ENCODE measurements around the gene PRDM16. TPM values are rescaled to one million over a fixed set of nuclear protein-coding genes. Genes with fewer than 3 reads are reported as not detected.

Gene PRDM16
- total RNA-seq, 1 donor from 2014 or later: 0.13 TPM

DNA sequence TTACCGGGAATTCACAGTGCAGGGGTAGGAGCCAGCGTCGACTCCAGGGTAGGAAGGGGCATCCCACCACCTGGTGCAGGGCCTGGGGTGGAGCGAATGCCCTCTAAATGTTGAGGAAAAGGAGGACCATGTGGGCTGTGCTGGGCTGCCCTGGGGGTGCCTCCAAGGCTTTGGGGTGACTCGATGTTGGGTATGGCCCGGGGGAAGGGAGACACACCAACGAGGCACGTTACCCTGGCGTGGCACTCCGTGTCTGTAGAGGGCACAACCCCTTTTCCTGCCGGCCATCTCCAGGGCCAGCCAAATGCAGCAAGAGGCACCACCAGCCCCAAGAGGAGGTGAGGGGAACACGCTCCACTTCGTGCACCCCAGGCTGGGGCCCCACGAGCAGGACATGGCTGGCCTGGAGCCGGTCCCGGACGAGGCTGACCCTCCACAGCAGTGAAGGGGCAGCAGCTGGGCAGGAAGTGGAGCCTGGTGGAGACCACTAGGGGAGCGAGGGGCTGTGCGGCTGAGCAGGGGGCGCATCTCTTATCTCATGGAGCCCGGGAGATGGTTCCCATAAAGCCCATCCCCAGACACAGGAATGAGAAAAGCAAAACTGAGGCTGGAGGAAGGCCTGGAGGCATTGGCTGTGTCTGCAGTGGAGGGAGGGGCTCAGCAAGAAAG is 36.5 kb upstream of the PRDM16 start:
- DNase-seq (ENCODE audit: low read depth, low spot score): no peak

DNA sequence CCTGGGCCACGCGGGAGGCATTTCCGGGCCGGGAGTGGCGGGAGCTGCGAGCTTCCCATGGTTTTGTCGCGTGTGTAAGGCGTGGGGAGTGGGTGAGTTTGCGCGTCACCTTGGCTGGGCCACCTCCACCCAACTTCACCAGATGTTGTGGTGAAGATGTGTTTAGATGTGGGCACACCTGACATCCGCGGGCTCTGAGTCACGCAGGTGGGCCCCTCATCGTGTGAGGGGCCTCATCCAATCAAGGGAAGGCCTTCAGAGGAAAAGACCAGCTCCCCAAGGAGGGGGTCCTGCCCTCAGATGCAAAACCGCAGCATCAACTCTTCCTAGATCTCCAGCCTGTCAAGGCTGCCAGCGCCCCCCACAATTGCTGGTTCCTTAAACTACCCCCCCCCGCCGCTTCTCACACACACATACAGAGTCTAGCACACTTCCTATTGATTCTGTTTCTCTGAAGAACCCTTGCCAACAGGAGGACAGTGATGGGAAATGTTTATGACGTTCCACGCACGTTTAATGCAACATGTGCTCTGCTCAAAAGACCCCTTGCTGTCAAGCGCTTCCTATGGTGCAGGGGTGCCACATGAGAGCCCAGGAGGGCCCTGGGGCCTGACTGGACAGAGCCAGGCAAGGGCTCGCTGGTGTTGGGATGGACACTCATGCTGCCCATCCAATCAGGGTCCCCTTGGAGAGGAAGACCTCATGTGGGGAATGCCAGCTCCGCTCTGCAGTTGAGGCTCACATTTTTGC is 35.8 kb upstream of the PRDM16 start:
- DNase-seq (ENCODE audit: low read depth, low spot score): no peak

GRCh38 chr1:3033790-3034090 is 35.3 kb upstream of the PRDM16 start:
- DNase-seq (ENCODE audit: low read depth, low spot score): no peak

GRCh38 chr1:3034162-3034561 is 34.8 kb upstream of the PRDM16 start:
- no peak for DNase-seq (ENCODE audit: low read depth, low spot score)

- no peak for DNase-seq (ENCODE audit: low read depth, low spot score)
These were observed 34.1 kb upstream of the PRDM16 start for GRCh38 chr1:3034728-3035562.

- DNase-seq (ENCODE audit: low read depth, low spot score): no peak
These were observed 33.2 kb upstream of the PRDM16 start for GRCh38 chr1:3035563-3036446.

- no peak for DNase-seq (ENCODE audit: low read depth, low spot score)
These were observed 32.3 kb upstream of the PRDM16 start for GRCh38 chr1:3036447-3037280.

DNA sequence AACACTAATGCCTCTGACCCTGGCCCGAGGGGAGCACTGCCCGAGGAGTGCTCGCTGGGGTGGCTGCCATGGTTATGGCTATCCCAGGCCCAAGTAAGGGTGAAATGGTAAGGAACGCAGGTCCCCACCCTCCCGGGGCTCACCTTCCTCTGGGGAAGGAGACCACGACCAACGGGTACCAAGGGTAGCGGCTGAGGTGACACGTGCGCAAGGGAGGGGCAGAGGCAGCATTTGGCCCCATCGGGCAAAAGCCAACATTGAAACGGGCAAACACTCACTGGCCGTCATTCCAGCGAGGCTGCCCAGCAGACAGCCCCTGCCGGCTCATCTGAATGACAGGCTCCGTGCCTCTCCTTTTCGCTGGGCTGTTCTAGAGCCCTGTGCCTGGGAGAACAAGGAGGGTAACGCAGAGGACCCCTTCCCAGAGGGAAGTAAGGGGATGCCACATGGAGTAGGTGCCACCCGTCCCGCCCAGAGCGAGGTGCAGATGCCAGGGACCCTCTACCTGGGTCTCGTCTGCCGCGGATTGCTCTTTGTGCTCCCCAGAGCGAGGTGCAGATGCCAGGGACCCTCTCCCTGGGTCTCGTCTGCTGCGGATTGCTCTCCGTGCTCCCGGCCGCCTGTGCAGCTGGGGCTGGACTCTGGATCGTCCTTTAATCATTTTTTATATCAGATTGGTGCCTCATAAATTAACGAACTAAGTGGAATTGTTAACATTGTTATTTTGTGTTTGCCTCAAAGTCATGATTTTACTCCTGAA is 31.5 kb upstream of the PRDM16 start:
- DNase-seq (ENCODE audit: low read depth, low spot score): no peak

DNA sequence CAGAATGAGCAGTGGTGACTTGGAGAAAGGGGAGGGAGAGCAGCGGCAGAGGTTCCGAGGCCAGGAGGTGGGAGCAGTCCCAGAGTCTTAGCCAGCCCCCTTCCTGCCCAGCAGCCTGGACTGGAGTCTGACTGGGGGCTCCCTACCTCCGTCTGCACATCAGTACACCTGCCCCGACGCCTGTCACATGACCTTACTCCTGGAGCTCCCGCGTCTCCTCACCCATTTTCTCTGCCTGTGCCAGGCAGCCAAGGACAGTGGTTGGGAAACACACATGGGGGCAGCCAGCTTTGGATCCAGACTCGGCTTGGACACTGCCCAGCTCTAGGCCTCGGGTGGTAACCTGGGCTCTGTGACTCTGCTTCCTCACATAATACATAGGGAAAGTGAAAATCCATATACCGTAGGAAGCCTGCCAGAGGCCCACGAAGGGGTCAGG is 30.9 kb upstream of the PRDM16 start:
- DNase-seq (ENCODE audit: low read depth, low spot score): no peak

DNA sequence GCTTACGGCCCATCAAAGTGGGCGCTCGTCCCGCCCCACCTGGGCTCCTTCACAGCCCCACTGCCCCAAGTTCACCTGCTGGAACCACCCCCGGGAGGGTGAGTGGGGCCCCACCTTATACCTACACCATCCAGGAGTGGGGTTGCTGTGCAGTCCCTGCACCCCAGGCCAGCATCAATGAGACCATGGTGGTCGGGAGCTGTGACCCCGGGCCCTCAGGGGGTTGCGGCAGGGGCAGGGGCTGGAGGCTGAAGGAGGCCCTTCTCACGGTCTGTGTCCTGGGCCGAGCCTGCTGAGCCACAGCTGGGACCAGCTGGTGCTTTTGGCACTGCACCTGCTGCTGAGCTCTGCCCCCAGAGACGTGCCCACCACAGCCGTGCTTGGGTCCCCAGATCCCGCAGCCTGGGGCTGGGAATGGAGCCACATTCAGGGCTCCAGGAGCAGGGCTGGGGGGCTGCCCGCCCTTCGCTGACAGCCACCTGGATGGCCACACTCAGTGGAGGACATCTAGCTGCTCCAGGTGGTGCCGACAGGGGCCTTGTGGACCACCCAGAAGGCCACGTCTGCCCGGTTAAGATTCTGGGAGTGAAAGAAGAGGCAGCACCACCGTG is 30.3 kb upstream of the PRDM16 start:
- no peak for DNase-seq (ENCODE audit: low read depth, low spot score)

GRCh38 chr1:3040004-3040403 is 29.0 kb upstream of the PRDM16 start:
- DNase-seq (ENCODE audit: low read depth, low spot score): no peak

- no peak for DNase-seq (ENCODE audit: low read depth, low spot score)
These were observed 26.5 kb upstream of the PRDM16 start for GRCh38 chr1:3042481-3042880.

- DNase-seq (ENCODE audit: low read depth, low spot score): no peak
These were observed 19.8 kb upstream of the PRDM16 start for GRCh38 chr1:3049164-3049563.

DNA sequence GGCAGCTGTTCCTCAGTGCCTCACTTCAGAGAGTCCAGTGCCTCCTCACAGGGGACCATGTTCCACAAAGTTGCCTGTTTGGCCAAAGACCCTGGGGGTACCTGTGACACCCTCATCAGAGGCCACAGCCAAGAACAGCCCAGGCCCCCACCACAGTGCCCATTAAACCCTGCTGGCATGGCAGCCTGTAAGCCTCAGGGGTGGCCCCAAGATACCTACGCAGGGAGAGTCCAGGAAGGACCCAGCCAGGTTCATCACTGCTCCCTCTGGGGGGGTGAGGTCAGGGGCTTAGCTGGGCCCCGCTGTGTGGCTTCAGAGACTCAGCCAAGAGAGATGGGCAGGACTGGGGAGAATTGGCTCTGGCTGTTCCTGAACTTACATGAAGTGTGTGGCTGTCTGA is 19.1 kb upstream of the PRDM16 start:
- DNase-seq (ENCODE audit: low read depth, low spot score): no peak

DNA sequence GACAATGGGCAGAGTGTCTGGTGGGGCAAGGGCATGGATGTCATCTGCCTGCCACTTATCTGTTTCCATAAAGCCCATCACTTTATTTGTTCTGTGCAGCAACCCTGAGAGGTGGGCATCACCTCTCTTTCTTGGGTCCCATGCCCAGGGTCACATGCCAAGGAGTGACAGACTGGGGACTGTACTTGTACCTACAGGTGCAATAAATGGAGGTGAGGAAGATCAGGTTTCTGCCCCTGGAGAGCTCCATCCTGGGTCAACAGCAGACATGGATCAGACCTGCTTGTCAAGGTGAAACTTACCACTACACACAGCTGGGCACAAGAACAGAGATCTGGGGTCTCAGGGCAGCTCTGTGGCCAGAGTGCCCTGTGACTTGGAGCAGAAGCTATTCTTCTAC is 18.4 kb upstream of the PRDM16 start:
- DNase-seq (ENCODE audit: low read depth, low spot score): no peak

DNA sequence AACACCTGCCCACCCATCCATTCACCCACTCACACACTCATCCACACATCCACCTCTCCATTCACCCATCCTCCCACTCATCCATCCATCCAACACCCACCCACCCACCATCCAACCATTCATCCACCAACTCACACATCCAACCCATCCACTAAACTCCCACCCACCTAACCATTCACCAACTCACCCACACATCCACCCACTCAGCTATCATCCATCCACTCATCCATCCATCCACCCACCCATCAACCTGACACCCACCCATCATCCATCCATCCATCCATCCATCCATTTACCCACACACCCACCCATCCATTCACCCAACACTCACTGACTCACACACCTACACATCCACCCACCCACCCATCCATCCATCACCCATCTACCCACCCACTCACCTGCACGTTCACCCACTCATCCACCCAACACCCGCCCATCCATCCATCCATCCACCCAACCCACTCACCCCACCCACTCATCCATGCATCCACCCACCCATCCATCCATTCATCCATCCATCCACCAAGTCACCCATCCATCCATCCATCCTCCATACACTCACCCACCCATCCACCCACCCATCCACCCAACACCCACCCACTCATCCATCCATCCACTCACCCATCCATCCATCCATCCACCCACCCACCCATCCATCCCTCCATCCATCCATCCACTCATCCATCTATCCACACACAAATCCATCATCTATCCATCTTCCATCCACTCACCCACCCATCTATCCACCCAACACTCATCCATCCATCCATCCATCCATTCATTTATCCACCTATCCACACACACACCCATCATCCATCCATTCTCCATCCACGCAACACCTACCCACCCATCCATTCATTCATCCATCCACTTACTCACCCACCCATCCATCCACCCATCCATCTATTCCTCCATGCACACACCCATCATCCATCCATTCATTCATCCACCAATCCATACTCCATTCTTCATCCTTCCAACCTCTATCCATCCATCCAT is 17.4 kb upstream of the PRDM16 start:
- no peak for DNase-seq (ENCODE audit: low read depth, low spot score)

DNA sequence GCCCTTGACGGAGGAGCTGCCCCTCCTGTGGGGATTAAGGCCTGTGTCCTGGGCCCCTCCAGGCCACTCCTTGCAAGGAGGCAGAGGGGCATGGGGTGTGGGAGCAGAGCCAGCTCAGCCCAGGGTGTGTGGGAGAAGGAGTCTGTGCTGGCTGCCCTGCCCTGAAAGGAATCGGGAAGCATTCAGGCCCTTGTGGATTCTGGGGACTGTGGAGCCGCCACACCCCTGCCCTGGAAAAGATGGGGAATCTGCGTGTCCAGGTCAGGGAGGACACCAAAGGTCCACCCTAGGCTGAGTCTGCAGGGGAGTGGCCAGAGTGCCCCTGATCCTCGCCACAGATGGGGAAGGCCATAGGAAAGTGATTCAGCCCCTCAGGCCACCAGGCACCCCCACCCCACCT is 16.5 kb upstream of the PRDM16 start:
- no peak for DNase-seq (ENCODE audit: low read depth, low spot score)

- no peak for DNase-seq (ENCODE audit: low read depth, low spot score)
These were observed 15.5 kb upstream of the PRDM16 start for GRCh38 chr1:3053366-3053980.
